Panc1 (cell line): Measurements from ENCODE around the gene POFUT2. TPM values are rescaled to one million over a fixed set of nuclear protein-coding genes. Genes with fewer than 3 reads are reported as not detected.

Experiments used
- ATAC-seq: fragments of 200-7000 bp; cut with Tn5 transposase; 2 replicates; pipeline ENCODE4 v1.9.1; 2020; ENCODE audit warnings: mild to moderate bottlenecking, moderate library complexity
- BruUV-seq: library from RNA; stranded (reverse); fragments of 400-500 nt; replicated peaks from 2 replicates; lab custom pipeline; 2021; lab: Mats Ljungman, UMichigan
- CTCF ChIA-PET: fragments of 300-600 bp; sonication (Branson Sonifier 250); formaldehyde crosslinking; loops from one replicate; lab custom pipeline; 2022; ENCODE audit warnings: antibody characterized with exemption; lab: Charles Lee
- POLR2A ChIA-PET: fragments of 300-600 bp; sonication (Branson Sonifier 250); formaldehyde crosslinking; loops from one replicate; lab custom pipeline; 2022; ENCODE audit warnings: antibody characterized with exemption; lab: Charles Lee
- DNase-seq: peaks from one replicate; pipeline ENCODE4 v3.0.0-alpha.2; 2010; ENCODE audit warnings: low read depth, low spot score
- H3K27ac ChIP-seq: 2 replicates; pipeline ENCODE4 v1.5.1; 2011; ENCODE audit warnings: mild to moderate bottlenecking, low read length, inconsistent platforms
- H3K27me3 ChIP-seq: fragments of 200-500 bp; sonication (Bioruptor generic); 2 replicates; pipeline ENCODE4 v1.6.0; 2014; ENCODE audit warnings: low read length, inconsistent platforms; ENCODE audit not compliant: control insufficient read depth, insufficient read depth
- H3K36me3 ChIP-seq: fragments of 200-500 bp; sonication (Bioruptor generic); 2 replicates; pipeline ENCODE4 v1.5.1; 2014; ENCODE audit warnings: inconsistent platforms, mild to moderate bottlenecking, low read length, moderate library complexity; ENCODE audit not compliant: control insufficient read depth, insufficient read depth
- H3K4me1 ChIP-seq: 2 replicates; pipeline ENCODE4 v1.5.1; 2011; ENCODE audit warnings: inconsistent platforms, mild to moderate bottlenecking, low read length, moderate library complexity; ENCODE audit not compliant: control insufficient read depth, insufficient read depth
- H3K4me3 ChIP-seq, 2 experiments: 2 replicates each; pipeline ENCODE4 v1.5.1; 2011 to 2012; ENCODE audit warnings: low read depth in 2 of 2, low read length in 2 of 2, mild to moderate bottlenecking in 2 of 2, inconsistent platforms in 1 of 2, moderate library complexity in 1 of 2
- H3K9me3 ChIP-seq: fragments of 200-500 bp; sonication (Bioruptor generic); 2 replicates; pipeline ENCODE4 v1.5.1; 2014; ENCODE audit warnings: low read depth, mild to moderate bottlenecking, inconsistent platforms, low read length, moderate library complexity; ENCODE audit not compliant: control insufficient read depth, insufficient read depth
- CTCF ChIP-seq: fragments of 450-650 bp; IDR thresholded peaks from 2 replicates; pipeline ENCODE4 v1.5.1; 2017; ENCODE audit warnings: mild to moderate bottlenecking
- POLR2AphosphoS5 ChIP-seq: IDR thresholded peaks from 2 replicates; pipeline ENCODE4 v1.6.1; 2012; ENCODE audit warnings: mild to moderate bottlenecking, low read depth, low read length, moderate library complexity
- REST ChIP-seq, 2 experiments: IDR thresholded peaks; 2 replicates each; pipeline ENCODE4 v1.6.1; 2011 to 2012; ENCODE audit warnings: low read depth in 2 of 2, control low read depth in 1 of 2, low read length in 1 of 2, mild to moderate bottlenecking in 1 of 2, moderate library complexity in 1 of 2; ENCODE audit not compliant: insufficient read depth in 1 of 2
- SIN3A ChIP-seq: IDR thresholded peaks from 2 replicates; pipeline ENCODE4 v1.6.1; 2012; ENCODE audit warnings: low read depth, mild to moderate bottlenecking, low read length, moderate library complexity, borderline replicate concordance; ENCODE audit not compliant: insufficient read depth
- TCF7L2 ChIP-seq: IDR thresholded peaks from 2 replicates; pipeline ENCODE4 v1.6.1; 2011; ENCODE audit warnings: mild to moderate bottlenecking, low read depth, low read length, inconsistent platforms
- in situ Hi-C: cut with HindIII; loops from 2 replicates; pipeline ENCODE4 v1.10.0; 2016; ENCODE audit warnings: low sequenced_read_pairs, low pct_unique_long_range_greater_than_20kb
- intact Hi-C: fragments of 100-400 bp; cut with micrococcal nuclease; formaldehyde crosslinking; loops from one replicate; pipeline ENCODE4 v1.10.0; 2022; ENCODE audit not compliant: unreplicated experiment
- total RNA-seq: library from RNA; stranded (reverse); gene quantifications from one replicate; pipeline ENCODE4 v1.2.1, GENCODE V29; 2021; ENCODE audit not compliant: unreplicated experiment

The POFUT2 gene
- total RNA-seq, 1 experiment from 2014 or later = 59.6 TPM

- no TSS peak for BruUV-seq
- H3K4me1 ChIP-seq = no peaks in the 10 kb centered on the region
- no peak for TF ChIP-seq CTCF
- no peak for TF ChIP-seq SIN3A
- TF ChIP-seq REST (IDR thresholded peaks at IDR 0.05; ENCODE audit: insufficient read depth in 1 of 2, low read depth in 2 of 2, low read length in 1 of 2) = no peak
- TF ChIP-seq TCF7L2 = no peak
- no peak for TF ChIP-seq POLR2AphosphoS5
- no peak overlapping the region for H3K27ac ChIP-seq
- peaks cover 2% of the 10 kb centered on the region; the same call in 1 of the 2 replicates for H3K36me3 ChIP-seq
- ATAC-seq = no peak
- CTCF ChIA-PET = no interaction called here
- POLR2A ChIA-PET = no interaction called here
- no peaks in the 10 kb centered on the region for H3K9me3 ChIP-seq
- H3K4me3 ChIP-seq = no peak overlapping the region
- in situ Hi-C loops (no loop called here), intact Hi-C loops (loop anchor here (10.0 kb wide), 1 partner anchor 133 kb away; no protein-coding TSS in a partner anchor)
- no peak for DNase-seq
- no peaks in the 10 kb centered on the region for H3K27me3 ChIP-seq
These were observed 10.3 kb downstream of the POFUT2 start for GRCh38 chr21:45277101-45278045.

GRCh38 chr21:45276596-45276995, 11.1 kb downstream of the POFUT2 start:
- in situ Hi-C loops = no loop called here
- DNase-seq (no peak), ATAC-seq (no peak)
- CTCF ChIA-PET = no interaction called here
- Histone ChIP-seq H3K27ac (no peak overlapping the region), H3K36me3 (peaks cover 2% of the 10 kb centered on the region; the same call in 1 of the 2 replicates), H3K27me3 (no peaks in the 10 kb centered on the region), H3K9me3 (no peaks in the 10 kb centered on the region), H3K4me1 (no peaks in the 10 kb centered on the region), H3K4me3 (no peak overlapping the region)
- POLR2A ChIA-PET = no interaction called here
- BruUV-seq = no TSS peak
- TF ChIP-seq CTCF (no peak), SIN3A (no peak), REST (IDR thresholded peaks at IDR 0.05; ENCODE audit: insufficient read depth in 1 of 2, low read depth in 2 of 2, low read length in 1 of 2) (no peak)
- intact Hi-C loops = loop anchor here (10.0 kb wide), 1 partner anchor 132 kb away; no protein-coding TSS in a partner anchor
